HG02970 (cell line): ENCODE data around the gene ABCB6.
"Not testable (repeated sequence)": the region's sequence is repeated elsewhere in the genome, so short reads cannot be mapped to it uniquely, and the experiment has no call there.

ENCODE experiments used
- ATAC-seq: cut with Tn5 transposase; IDR thresholded peaks from one replicate; pipeline ENCODE4 v1.9.1; 2021; ENCODE audit warnings: mild to moderate bottlenecking, moderate library complexity, moderate number of reproducible peaks; ENCODE audit not compliant: unreplicated experiment, low FRiP score

ABCB6 gene

DNA sequence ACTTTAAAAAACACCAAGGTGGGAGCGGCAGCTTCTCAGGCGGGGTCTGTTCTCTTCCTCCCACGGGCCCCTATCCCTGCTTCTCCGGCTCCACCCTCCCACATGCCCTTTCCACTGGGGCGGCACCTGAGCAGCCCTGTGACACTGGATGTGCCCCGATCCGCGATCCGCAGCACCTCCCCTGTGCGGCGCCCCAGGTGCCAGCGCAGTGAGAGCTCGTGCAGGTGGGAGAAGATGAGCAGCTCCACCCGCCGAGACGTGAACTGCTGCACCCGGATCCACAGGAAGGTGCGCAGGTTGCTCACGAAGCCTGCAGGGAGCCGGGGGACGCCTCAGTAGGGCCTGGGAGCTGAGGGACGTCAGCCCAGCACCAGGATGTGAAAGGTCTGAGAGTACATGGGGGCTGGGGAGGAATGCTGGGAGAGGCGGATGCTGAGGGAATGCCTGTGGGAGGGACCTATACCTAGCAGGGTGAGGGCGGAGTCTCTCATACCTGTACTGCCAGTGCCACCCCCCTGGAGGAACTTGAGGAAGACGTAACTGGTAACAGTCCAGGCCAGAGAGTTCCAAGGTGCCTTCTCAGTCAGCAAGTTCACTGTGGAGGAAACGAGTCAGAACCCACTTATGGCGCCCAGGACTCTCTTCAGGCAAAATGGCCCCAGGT, 2.8 kb downstream of the ABCB6 start:
- no peak for ATAC-seq

DNA sequence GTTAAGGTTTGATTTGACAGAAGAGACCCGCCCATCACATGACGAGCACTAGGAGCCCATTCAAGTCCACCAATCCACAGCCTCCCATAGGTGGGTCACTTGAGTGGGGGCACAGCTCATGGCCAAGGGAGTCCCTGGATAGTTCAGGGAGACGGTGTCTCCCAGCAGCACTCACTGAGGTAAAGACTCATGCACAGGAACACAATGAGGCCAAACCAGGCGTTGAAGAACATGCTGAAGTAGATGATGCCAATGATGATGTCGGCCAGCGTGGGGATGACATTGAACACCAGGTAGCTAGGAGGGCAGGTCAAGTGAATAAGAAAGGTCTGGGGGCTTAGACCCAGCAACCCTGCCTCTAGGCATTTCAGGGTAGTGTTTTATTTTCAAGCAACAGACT, 4.0 kb downstream of the ABCB6 start:
- no peak for ATAC-seq

DNA sequence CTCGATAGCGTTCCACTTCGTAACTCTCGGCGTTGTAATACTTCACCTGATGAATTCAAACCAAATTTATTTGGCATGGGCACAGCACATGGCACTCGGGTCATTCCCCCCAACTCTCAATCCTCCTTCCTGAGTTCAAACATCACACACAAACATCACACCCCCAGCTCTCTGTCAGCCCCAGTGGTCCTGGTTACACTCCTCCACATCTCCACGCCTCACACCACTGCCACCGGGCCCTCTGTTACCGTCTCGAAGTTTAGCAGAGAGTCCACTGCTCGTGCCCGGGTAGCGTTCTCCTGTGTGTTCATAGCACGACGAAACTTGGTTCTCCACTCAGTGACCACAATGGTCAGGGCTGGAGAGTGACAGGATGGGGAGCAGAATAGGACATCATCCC, 4.6 kb downstream of the ABCB6 start:
- ATAC-seq: no peak

DNA sequence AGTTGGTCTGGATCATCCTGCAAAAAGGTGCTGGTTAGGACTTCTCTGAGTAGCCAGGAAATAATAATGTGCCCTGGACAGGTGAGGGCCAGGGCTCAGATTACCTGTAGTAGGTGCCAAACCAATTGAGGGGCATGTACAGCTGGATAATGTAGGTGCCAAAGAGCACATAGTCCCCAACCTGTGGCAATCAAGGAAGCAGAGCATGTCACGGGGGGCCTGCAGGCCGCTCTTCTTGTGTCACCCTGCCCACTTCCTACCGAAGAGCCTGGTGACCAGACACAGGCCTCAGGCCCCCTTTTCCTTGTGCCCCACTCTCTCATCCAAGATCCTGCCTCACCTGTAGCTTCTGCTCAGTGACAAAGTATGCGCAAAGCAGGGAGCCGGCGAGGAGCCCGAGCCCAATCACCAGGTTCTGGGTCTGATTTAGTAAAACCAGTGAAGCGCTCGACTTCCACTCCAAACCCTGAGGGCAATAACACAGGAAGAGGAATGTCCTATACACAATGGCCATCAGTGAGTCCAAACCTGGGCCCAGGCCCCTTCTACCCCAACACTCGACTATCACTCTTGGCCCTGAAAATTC, 5.2 kb downstream of the ABCB6 start:
- no peak for ATAC-seq

DNA sequence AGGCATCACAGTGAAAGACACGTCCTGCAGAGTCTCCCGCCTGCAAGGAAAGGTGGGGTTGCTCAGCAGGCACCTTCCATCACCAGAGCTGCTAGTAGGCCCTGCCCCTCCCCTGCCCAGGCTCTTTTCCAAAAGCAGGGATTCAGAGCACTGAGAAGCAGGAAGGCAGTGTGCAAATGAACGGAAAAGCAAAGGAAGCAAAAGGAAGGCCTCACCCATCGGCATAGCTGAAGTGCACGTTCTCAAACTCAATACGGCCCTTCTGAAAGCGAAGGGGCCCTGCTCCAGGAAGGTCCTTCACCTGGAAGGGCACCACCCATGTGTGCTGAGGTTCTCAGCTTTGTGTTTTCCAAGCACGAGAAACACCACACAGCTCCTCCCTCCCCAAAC, 5.7 kb downstream of the ABCB6 start:
- no peak for ATAC-seq

DNA sequence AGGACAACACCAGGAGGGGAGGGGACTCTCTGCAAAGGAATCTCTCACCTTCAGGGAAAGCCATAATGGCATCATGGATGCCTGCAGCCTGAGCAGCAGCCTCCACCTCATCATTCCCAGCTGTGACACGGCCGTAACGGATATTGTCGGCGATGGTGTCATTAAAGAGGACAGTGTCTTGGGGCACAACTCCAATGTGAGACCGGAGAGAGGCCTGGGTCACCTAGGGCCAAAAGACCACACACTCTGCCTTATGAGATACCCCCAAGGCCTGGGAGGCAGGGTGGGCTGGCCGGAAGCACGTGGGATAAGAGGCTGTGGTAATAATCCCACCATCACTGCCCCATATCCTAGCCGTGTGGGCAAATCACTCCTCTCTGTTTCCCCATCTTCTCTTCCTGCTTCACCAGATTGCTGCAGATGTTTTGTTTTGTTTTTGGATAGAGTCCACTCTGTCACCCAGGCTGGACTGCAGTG, 7.8 kb downstream of the ABCB6 start:
- no peak for ATAC-seq

DNA sequence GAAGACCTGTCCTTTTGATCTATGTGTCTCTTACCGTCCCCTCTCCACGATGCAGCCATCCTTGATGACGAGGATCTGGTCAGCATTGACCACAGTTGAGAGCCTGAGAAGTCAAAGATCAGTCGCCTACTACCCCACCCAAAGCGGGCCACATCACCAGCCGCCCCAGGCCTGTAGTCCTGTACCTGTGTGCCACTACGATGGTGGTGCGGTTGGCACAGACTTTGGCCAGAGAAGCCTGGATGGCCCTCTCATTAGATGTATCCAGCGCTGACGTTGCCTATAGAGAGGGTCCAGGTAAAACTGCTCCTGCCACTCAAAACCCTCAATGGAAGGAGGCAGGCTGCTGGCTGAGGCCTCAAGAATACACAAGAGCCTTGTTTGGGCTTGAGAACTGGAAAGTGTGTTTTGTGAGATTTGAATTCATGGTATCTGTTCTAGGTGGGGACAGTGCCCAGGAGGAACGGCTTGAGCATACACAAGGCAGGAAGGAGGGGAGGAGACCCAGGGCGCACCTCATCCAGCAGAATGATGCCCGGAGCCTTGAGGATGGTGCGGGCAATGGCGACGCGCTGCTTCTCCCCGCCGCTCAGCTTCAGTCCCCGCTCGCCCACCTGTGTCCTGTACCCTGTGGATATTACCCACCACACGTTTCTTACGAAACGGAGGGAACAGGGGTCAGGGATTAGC, 8.4 kb downstream of the ABCB6 start:
- ATAC-seq: no peak

DNA sequence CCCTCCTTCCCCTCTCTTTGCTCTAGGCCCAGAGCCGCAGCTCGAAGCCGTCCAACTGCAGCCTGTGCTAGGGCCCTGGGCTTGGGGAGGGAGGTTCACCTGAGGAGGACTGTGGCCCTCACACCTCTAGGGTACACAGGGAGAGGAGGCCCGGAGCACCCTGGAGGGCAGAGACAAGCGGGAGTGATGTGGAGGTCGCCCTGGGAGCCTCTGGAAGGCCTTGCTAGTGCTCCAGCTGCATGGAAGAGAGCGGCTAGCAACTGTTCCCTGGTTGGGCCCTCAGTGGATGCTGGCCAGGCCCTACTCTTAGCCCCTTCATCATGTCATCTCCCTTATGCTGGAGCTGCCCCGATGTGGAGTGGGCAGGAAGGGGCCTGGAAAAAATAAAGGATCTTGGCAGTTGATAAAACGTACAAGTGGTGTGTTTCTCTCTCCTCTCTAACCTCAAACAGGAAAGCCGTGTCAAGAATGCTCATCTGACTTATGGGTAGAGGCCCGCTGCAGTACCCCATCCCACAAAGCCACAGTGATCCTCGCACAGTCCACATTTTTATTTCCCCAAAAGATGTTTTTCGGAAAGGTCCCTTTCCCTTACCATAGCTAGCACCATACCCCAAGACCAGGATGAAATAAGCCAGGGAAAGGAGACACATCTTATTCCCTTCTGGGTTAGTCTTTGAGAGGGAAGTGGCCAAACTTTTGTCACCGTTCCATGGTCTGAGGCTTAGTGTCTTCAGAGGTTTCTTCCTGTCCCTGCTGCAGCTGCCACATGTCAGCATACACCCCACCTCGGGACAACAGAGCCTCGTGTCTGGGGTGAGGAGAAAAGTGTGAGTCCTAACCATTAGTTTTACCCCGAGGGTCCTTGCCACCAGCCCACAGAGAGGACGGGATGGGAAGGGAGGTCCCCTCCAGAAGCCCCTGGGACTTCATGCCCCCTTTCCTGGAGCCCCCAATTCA, 9.2 kb downstream of the ABCB6 start:
- ATAC-seq: no peak

DNA sequence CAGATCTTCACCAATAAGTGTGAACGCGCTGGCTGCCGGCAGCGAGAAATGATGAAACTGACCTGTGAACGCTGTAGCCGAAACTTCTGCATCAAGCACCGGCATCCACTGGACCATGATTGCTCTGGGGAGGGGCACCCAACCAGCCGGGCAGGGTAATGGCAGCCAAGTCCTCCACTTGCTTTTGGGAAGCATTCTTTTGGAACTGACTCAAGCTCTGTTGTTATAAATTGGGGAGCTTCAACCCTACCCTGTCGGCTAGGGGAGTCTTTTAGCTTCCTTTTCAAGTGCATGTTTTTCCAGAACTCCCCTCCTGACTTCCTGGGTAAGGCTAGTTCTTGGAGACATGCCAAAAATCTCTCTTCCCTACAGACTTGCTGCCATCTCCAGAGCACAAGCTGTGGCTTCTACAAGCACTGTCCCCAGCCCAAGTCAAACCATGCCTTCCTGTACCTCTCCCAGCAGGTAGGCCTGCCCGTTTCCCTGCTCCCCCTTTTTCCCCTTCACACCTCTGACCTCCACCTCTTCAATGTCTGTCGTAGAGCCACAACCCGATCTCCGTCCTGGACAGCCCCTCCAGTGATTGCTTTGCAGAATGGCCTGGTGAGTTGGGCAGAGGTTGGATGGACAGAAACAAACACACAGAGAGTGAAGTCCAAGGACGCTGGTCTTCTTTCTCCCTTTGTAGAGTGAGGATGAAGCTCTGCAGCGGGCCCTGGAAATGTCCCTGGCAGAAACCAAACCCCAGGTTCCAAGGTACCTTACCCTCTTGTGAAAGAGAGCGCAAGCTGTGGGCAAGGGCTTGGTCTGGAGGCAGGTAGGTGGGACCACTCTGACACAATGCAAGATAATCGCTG, 10.6 kb downstream of the ABCB6 start:
- ATAC-seq: no peak

DNA sequence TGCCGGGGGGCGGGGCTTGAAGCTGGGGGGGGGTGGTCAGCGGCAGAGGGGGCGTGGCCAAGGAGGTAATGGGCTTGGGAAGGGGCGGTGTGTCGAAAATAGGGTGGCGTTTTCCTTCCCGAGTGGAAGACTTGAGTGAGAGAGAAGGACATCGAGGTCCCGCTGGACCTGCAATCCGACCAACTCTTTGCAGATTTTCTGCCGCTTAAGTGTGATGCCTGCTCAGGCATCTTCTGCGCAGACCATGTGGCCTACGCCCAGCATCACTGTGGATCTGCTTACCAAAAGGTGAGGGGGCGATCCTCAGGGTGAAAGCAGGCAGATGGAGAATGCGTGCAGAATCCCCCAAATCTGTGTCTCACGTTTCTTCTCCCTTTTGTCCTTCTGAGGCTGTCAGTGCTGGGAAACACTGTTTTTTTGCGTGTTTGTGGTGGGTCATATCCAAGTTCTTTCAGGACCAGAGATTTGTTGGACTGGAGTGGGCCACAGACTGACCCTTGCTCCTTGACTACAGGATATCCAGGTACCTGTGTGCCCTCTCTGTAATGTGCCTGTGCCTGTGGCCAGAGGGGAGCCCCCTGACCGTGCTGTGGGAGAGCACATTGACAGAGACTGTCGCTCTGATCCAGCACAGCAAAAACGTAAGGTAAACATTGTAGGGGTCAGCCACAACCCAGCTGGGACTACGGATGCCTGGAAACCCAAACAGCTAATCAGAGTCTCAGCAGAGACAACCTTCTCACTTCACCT, 11.4 kb downstream of the ABCB6 start:
- ATAC-seq: no peak

DNA sequence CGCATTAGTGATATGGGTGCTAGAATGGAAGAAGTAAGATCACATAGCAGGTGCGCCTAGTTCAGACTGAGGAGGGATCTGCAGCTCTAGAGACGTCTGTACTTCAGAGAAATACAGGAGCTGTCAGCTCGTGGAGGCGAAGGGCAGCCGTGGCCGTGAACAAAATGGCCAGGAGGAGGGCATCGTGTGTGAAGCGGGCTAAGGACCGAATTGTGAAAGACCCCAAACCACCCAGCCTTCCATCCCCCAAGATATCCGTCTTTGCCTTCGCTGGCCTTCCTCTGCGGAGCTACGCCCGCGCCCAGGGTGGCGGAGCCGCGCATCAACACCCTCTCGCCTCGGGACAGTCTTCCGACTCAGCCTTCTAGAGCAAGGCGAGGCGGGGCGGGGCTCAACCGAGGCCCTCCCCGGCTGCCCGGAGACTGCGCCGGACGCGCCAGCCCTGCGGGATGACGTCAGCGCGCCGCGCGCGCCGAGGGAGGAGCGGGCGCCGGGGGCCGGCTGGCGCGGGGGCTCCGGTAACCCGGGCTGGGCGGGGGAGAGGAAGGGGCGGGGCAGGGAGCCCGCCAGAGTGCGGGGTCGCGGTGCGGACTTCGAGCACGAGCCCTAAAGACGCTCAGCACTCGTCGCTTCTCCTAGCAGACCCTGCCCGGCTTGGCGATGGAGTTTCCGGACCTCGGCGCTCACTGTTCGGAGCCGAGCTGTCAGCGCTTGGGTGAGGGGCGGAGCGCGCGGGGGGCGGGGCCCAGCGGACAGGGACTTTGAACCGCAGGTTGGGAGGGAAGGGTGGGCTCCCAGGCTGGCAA, 12.2 kb downstream of the ABCB6 start, which contains the start of gene ZFAND2B:
Gene ZFAND2B, plus strand, starts transcription at position 455 of the 806 bp plus-strand sequence. Its CDS starts 206 bp downstream, at position 661.
- peak; percentile 90 for ATAC-seq

DNA sequence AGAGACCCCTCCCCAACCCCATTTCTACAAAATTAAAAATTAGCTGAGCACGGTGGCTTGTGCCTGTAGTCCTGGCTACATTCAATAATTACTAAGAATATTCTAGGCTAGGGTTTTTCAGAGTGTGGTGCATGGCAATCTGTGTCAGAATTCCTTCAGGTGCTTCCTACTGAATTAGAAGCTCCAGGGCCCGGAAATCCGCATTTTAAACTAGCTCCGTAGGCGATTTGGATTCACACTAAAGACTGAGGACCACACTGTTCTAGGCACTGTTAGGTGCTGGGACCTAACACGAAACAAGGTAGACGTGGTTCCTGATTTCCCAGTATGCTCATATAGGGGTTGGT, 12.8 kb downstream of the ABCB6 start:
- no peak for ATAC-seq

DNA sequence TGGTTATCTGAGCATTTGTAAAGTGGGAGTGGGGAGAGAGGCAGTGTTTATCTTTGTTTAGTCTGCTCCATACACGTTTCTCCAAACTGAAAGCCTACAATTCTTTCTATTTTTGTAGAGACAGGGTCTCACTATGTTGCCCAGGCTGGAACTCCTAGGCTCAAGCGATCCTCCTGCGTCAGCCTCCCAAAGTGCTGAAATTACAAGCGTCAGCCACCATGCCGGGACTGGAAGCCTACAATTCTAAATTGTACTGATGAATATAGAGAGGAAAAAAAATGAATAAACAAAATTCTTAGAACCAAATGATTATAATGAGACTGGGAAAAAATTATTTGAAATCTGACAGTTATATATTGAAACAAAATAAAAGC, 13.6 kb downstream of the ABCB6 start:
- no peak for ATAC-seq

DNA sequence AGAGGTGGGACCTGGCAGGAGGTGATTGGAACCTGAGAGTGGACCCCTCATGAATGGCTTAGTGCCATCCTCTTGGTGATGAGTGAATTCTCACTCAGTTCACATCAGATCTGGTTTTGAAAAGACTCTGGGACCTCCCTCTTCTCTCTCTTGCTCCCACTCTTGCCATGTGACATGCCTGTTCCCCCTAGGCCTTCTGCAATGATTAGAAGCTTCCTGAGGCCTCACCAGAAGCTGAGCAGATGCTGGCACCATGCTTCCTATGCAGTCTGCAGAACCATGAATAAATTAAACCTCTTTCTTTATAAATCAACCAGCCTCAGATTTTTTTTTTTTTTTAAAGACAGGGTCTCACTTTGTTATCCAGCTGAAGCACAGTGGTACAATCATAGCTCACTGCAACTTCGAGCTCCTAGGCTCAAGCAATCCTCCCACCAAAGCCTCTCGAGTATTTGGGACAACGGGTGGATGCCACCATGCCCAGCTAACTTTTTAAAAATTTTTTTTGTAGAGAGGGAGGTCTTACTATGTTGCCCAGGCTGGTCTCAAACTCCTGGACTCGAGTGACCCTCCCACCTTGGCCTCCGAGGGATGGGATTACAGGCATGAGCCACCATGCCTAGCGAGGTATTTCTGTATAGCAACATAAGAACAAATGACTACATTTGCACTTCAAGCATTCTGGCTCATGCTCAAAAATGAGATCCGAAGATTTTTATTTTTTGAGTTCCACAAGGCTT, 14.2 kb downstream of the ABCB6 start:
- no peak for ATAC-seq

DNA sequence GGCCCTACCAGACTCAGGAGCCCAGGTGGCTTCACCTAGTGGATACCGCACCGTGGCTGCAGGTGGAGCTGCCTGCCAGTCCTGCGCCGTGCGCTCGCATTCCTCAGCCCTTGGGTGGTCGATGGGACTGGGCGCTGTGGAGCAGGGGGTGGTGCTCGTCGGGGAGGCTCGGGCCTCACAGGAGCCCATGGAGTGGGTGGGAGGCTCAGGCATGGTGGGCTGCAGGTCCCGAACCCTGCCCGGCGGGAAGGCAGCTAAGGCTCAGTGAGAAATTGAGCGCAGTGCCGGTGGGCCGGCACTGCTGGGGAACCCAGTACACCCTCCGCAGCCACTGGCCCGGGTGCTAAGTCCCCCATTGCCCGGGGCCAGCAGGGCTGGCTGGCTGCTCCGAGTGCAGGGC, 17.4 kb downstream of the ABCB6 start:
- ATAC-seq: not testable (repeated sequence)

DNA sequence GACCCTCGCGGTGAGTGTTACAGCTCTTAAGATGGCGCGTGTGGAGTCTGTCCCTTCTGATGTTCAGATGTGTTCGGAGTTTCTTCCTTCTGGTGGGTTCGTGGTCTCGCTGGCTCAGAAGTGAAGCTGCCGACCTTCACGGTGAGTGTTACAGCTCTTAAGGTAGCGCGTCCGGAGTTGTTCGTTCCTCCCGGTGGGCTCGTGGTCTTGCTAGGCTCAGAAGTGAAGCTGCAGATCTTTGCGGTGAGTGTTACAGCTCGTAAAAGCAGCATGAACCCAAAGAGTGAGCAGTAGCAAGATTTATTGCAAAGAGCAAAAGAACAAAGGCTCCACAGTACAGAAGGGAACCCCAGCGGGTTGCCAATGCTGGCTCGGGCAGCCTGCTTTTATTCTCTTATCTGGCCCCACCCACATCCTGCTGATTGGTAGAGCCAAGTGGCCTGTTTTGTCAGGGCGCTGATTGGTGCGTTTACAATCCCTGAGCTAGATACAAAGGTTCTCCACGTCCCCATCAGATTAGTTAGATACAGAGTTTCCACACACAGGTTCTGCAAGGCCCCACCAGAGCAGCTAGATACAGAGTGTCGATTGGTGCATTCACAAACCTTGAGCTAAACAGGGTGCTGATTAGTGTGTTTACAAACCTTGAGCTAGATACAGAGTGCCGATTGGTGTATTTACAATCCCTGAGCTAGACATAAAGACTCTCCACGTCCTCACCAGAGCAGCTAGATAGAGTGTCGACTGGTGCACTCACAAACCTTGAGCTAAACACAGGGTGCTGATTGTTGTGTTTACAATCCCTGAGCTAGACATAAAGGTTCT, 18.0 kb downstream of the ABCB6 start:
- not testable (repeated sequence) for ATAC-seq
